ENCODE measurements around the gene MRPL57.

DNA sequence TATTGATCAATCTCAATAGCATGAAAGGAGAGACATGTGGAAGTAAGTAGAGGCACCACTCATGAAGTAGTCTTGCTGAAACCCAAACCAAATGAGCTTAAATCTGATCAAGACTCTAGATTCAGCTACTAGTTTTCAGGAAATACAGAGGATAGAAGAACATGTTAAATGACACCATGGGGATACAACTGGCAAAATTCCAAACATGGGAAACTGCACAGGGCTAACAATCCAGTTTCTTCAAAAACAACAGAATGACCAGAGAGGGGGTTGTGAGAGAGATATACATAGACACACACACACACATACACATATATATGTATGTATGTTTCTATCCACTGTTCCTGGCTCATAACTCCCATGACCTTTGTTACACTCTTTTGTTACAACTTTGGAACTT is 44.8 kb downstream of the MRPL57 start:
- TF ChIP-seq, protein P1, sequence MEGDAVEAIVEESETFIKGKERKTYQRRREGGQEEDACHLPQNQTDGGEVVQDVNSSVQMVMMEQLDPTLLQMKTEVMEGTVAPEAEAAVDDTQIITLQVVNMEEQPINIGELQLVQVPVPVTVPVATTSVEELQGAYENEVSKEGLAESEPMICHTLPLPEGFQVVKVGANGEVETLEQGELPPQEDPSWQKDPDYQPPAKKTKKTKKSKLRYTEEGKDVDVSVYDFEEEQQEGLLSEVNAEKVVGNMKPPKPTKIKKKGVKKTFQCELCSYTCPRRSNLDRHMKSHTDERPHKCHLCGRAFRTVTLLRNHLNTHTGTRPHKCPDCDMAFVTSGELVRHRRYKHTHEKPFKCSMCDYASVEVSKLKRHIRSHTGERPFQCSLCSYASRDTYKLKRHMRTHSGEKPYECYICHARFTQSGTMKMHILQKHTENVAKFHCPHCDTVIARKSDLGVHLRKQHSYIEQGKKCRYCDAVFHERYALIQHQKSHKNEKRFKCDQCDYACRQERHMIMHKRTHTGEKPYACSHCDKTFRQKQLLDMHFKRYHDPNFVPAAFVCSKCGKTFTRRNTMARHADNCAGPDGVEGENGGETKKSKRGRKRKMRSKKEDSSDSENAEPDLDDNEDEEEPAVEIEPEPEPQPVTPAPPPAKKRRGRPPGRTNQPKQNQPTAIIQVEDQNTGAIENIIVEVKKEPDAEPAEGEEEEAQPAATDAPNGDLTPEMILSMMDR (IDR thresholded peaks at IDR 0.05) = no peak
- TF ChIP-seq ZFX (IDR thresholded peaks at IDR 0.05; ENCODE audit: borderline replicate concordance) = no peak

Data from 22Rv1 (cell line).